HG02610 (cell line): ENCODE data around the gene PAX1.

Experiments
- ATAC-seq: cut with Tn5 transposase; IDR thresholded peaks from one replicate; pipeline ENCODE4 v1.9.1; 2021; ENCODE audit warnings: mild to moderate bottlenecking, moderate library complexity; ENCODE audit not compliant: unreplicated experiment

PAX1 gene

GRCh38 chr20:21705575-21706260 lies at the start of gene PAX1:
TSS of gene PAX1 (plus strand) at chr20:21705664. CDS start at chr20:21705713, 49 bp downstream.
- no peak for ATAC-seq

- ATAC-seq = no peak
Observed at GRCh38 chr20:21656308-21657067, 49.0 kb upstream of the PAX1 start.

GRCh38 chr20:21661488-21662055 lies 43.9 kb upstream of the PAX1 start:
- no peak for ATAC-seq

GRCh38 chr20:21663465-21663864 lies 42.0 kb upstream of the PAX1 start:
- ATAC-seq = no peak

GRCh38 chr20:21665687-21666446 lies 39.6 kb upstream of the PAX1 start:
- no peak for ATAC-seq

- no peak for ATAC-seq
Observed at GRCh38 chr20:21670126-21670525, 35.3 kb upstream of the PAX1 start.

- no peak for ATAC-seq
Observed at GRCh38 chr20:21670981-21671380, 34.5 kb upstream of the PAX1 start.

GRCh38 chr20:21677261-21677660 lies 28.2 kb upstream of the PAX1 start:
- no peak for ATAC-seq

GRCh38 chr20:21677781-21678180 lies 27.7 kb upstream of the PAX1 start:
- ATAC-seq = no peak

GRCh38 chr20:21681234-21681921 lies 24.1 kb upstream of the PAX1 start:
- ATAC-seq = no peak

- no peak for ATAC-seq
Observed at GRCh38 chr20:21681922-21682318, 23.5 kb upstream of the PAX1 start.

- no peak for ATAC-seq
Observed at GRCh38 chr20:21682521-21682954, 22.9 kb upstream of the PAX1 start.

GRCh38 chr20:21684671-21685070 lies 20.8 kb upstream of the PAX1 start:
- ATAC-seq = no peak

GRCh38 chr20:21685981-21686380 lies 19.5 kb upstream of the PAX1 start:
- no peak for ATAC-seq

- ATAC-seq = no peak
Observed at GRCh38 chr20:21693322-21693721, 12.1 kb upstream of the PAX1 start.

- no peak for ATAC-seq
Observed at GRCh38 chr20:21698494-21699215, 6.8 kb upstream of the PAX1 start.

GRCh38 chr20:21699216-21699508 lies 6.3 kb upstream of the PAX1 start:
- ATAC-seq = no peak

GRCh38 chr20:21701171-21701876 lies 4.1 kb upstream of the PAX1 start:
- no peak for ATAC-seq

- ATAC-seq = no peak
Observed at GRCh38 chr20:21702016-21702415, 3.4 kb upstream of the PAX1 start.
